ENCODE data around the gene ACACA.
"Not testable (repeated sequence)": the region's sequence is repeated elsewhere in the genome, so short reads cannot be mapped to it uniquely, and the experiment has no call there.

Gene ACACA

GRCh38 chr17:37162800-37163199, 243.8 kb downstream of the ACACA start:
- no peak for TF ChIP-seq JUND (IDR thresholded peaks at IDR 0.05; ENCODE audit: low read depth)
- no peak for DNase-seq (ENCODE audit: low read depth in 1 of 2, low spot score in 1 of 2)
- in situ Hi-C loops (cut with HindIII; ENCODE audit: low pct_unique_long_range_greater_than_20kb, low sequenced_read_pairs): no loop called here

- no peak for DNase-seq (ENCODE audit: low read depth in 1 of 2, low spot score in 1 of 2)
- no peak for TF ChIP-seq JUND (IDR thresholded peaks at IDR 0.05; ENCODE audit: low read depth)
- in situ Hi-C loops (cut with HindIII; ENCODE audit: low pct_unique_long_range_greater_than_20kb, low sequenced_read_pairs): no loop called here
These were observed 245.7 kb downstream of the ACACA start for GRCh38 chr17:37160944-37161343.

GRCh38 chr17:37158290-37158689, 248.3 kb downstream of the ACACA start:
- TF ChIP-seq JUND (IDR thresholded peaks at IDR 0.05; ENCODE audit: low read depth): no peak
- in situ Hi-C loops (cut with HindIII; ENCODE audit: low pct_unique_long_range_greater_than_20kb, low sequenced_read_pairs): no loop called here
- no peak for DNase-seq (ENCODE audit: low read depth in 1 of 2, low spot score in 1 of 2)

- TF ChIP-seq JUND (IDR thresholded peaks at IDR 0.05; ENCODE audit: low read depth): no peak
- no peak for DNase-seq (ENCODE audit: low read depth in 1 of 2, low spot score in 1 of 2)
- in situ Hi-C loops (cut with HindIII; ENCODE audit: low pct_unique_long_range_greater_than_20kb, low sequenced_read_pairs): no loop called here
These were observed 258.5 kb downstream of the ACACA start for GRCh38 chr17:37148156-37148555.

DNA sequence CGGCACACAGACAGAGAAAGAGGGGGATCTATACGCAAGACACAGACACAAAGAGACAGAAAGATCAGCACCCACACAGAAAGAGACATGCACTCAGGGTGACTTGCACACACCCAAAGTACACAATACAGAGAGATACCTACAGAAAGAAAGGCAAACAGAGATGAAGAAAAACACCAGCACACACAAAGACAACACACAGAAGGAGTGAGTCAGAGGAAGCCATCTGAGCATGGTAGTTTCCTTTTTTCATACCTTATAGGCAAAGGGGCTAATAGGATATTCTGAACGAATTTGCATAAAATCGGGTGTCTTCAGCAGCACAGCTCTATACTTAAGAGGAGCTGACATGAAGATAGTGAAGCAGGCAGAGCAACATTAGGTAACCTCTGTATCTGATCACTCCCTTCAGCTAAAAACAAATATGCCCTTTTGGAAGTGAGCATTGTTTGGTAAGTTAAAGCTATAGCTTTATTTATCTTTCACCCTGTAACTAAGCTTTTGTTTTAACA, 259.3 kb downstream of the ACACA start:
- peak in 1 of 2 experiments; percentile 5 for DNase-seq (ENCODE audit: low read depth in 1 of 2, low spot score in 1 of 2)
- TF ChIP-seq JUND (IDR thresholded peaks at IDR 0.05; ENCODE audit: low read depth): no peak
- in situ Hi-C loops (cut with HindIII; ENCODE audit: low pct_unique_long_range_greater_than_20kb, low sequenced_read_pairs): no loop called here

DNA sequence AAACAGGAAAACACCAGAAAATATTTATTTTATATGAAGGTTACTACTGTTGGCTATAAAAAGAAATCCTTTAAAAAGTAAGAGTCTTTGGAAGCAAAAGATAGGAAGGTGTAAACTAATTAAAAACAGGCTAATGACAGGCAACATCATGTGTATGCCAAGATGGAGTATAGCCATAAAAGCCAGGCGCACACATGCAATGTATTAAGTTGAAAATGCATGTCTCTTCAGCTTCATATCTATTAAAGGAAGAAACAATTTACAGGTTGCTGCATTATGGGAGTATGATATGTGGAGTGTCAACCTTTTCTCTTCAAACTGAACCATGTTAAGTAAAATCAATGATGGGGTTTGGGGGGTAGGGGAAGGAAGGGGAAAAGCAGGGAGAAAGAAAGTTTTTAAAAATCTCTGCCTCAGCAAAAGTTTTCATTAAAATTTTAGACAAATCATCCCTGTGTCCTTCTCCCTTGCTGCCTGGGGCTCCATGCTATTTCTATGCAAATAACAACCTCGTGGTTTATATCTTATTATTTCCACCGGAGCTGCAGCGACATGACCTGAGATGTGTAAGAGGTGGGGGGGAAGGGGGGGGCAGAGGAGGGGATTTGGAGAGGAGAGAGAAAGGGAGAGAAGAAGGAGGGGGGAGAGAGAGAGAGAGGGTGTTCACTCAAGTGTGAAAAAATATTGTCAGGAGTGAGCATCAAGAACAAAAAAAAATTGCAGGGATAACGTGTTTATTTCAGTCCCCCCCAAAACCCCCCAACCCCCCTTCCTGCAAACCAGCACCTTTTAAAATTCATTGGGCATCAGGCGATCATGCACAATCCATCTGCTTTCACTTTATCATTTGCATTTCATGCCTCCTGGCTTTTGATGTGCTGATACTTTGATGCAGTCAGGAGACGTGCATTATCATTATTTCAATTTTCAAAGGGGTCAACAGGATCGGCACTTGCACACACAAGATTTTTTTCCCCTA, 260.3 kb downstream of the ACACA start:
- in situ Hi-C loops (cut with HindIII; ENCODE audit: low pct_unique_long_range_greater_than_20kb, low sequenced_read_pairs): no loop called here
- no peak for TF ChIP-seq JUND (IDR thresholded peaks at IDR 0.05; ENCODE audit: low read depth)
- no peak for DNase-seq (ENCODE audit: low read depth in 1 of 2, low spot score in 1 of 2)

GRCh38 chr17:37144075-37144701, 262.4 kb downstream of the ACACA start:
- DNase-seq (ENCODE audit: low read depth in 1 of 2, low spot score in 1 of 2): no peak
- in situ Hi-C loops (cut with HindIII; ENCODE audit: low pct_unique_long_range_greater_than_20kb, low sequenced_read_pairs): no loop called here
- TF ChIP-seq JUND (IDR thresholded peaks at IDR 0.05; ENCODE audit: low read depth): no peak

GRCh38 chr17:37143558-37143957, 263.1 kb downstream of the ACACA start:
- DNase-seq (ENCODE audit: low read depth in 1 of 2, low spot score in 1 of 2); in situ Hi-C loops (cut with HindIII; ENCODE audit: low pct_unique_long_range_greater_than_20kb, low sequenced_read_pairs): not testable (repeated sequence)

- no peak for TF ChIP-seq JUND (IDR thresholded peaks at IDR 0.05; ENCODE audit: low read depth)
- in situ Hi-C loops (cut with HindIII; ENCODE audit: low pct_unique_long_range_greater_than_20kb, low sequenced_read_pairs): no loop called here
- no peak for DNase-seq (ENCODE audit: low read depth in 1 of 2, low spot score in 1 of 2)
These were observed 264.2 kb downstream of the ACACA start for GRCh38 chr17:37142294-37142896.

- TF ChIP-seq JUND (IDR thresholded peaks at IDR 0.05; ENCODE audit: low read depth): no peak
- no peak for DNase-seq (ENCODE audit: low read depth in 1 of 2, low spot score in 1 of 2)
- in situ Hi-C loops (cut with HindIII; ENCODE audit: low pct_unique_long_range_greater_than_20kb, low sequenced_read_pairs): no loop called here
These were observed 268.0 kb downstream of the ACACA start for GRCh38 chr17:37138571-37139120.

GRCh38 chr17:37137906-37138514, 268.6 kb downstream of the ACACA start:
- DNase-seq (ENCODE audit: low read depth in 1 of 2, low spot score in 1 of 2): no peak
- in situ Hi-C loops (cut with HindIII; ENCODE audit: low pct_unique_long_range_greater_than_20kb, low sequenced_read_pairs): no loop called here
- no peak for TF ChIP-seq JUND (IDR thresholded peaks at IDR 0.05; ENCODE audit: low read depth)

GRCh38 chr17:37137070-37137610, 269.5 kb downstream of the ACACA start:
- no peak for TF ChIP-seq JUND (IDR thresholded peaks at IDR 0.05; ENCODE audit: low read depth)
- DNase-seq (ENCODE audit: low read depth in 1 of 2, low spot score in 1 of 2): no peak
- in situ Hi-C loops (cut with HindIII; ENCODE audit: low pct_unique_long_range_greater_than_20kb, low sequenced_read_pairs): no loop called here
